DOHH2 (cell line): Measurements from ENCODE around the gene SIK3.

Experiments used
- H3F3A ChIP-seq: fragments of 200-600 bp; sonication (generic), shearing (Covaris generic); 2 replicates; pipeline ENCODE4 v1.6.0; 2016; ENCODE audit warnings: antibody characterized with exemption, mild to moderate bottlenecking; ENCODE audit not compliant: control insufficient read depth, insufficient read depth
- H3K27ac ChIP-seq: fragments of 200-600 bp; sonication (generic); 2 replicates; pipeline ENCODE4 v1.5.1; 2014; ENCODE audit warnings: low read depth, mild to moderate bottlenecking, low read length, moderate library complexity
- H3K27me3 ChIP-seq: fragments of 200-600 bp; sonication (generic); 2 replicates; pipeline ENCODE4 v1.6.1; 2014; ENCODE audit warnings: mild to moderate bottlenecking, low read length, mixed read lengths; ENCODE audit not compliant: control insufficient read depth
- H3K36me3 ChIP-seq: fragments of 200-600 bp; sonication (generic); 2 replicates; pipeline ENCODE4 v1.6.1; 2014; ENCODE audit warnings: mild to moderate bottlenecking, low read length, moderate library complexity, mixed read lengths; ENCODE audit not compliant: control insufficient read depth
- H3K4me1 ChIP-seq: fragments of 200-600 bp; sonication (generic); 2 replicates; pipeline ENCODE4 v1.6.1; 2014; ENCODE audit warnings: mild to moderate bottlenecking, low read length, mixed read lengths; ENCODE audit not compliant: control insufficient read depth
- H3K4me2 ChIP-seq: fragments of 200-600 bp; sonication (generic); 2 replicates; pipeline ENCODE4 v1.6.0; 2014; ENCODE audit warnings: mild to moderate bottlenecking, low read length, moderate library complexity
- H3K4me3 ChIP-seq: fragments of 200-600 bp; sonication (generic); 2 replicates; pipeline ENCODE4 v1.5.1; 2014; ENCODE audit warnings: mild to moderate bottlenecking, low read length, mixed read lengths
- H3K79me2 ChIP-seq: fragments of 200-600 bp; sonication (generic); 2 replicates; pipeline ENCODE4 v1.6.1; 2014; ENCODE audit warnings: mild to moderate bottlenecking, low read length, mixed read lengths; ENCODE audit not compliant: control insufficient read depth
- H3K9me2 ChIP-seq: fragments of 200-600 bp; sonication (generic); replicated peaks from 2 replicates; pipeline ENCODE4 v1.6.1; 2014; ENCODE audit warnings: mild to moderate bottlenecking, low read length, mixed read lengths; ENCODE audit not compliant: control insufficient read depth
- H3K9me3 ChIP-seq: fragments of 200-600 bp; sonication (generic); 2 replicates; pipeline ENCODE4 v1.6.1; 2014; ENCODE audit warnings: antibody characterized with exemption, low read length, mixed read lengths; ENCODE audit not compliant: control insufficient read depth, insufficient read depth
- H4K20me1 ChIP-seq: fragments of 200-600 bp; sonication (generic); 2 replicates; pipeline ENCODE4 v1.6.0; 2014; ENCODE audit warnings: low read depth, mild to moderate bottlenecking, antibody characterized with exemption, low read length, moderate library complexity; ENCODE audit not compliant: control insufficient read depth, insufficient read depth
- EZH2phosphoT487 ChIP-seq: fragments of 200-600 bp; sonication (generic); IDR thresholded peaks from 2 replicates; pipeline ENCODE4 v1.6.1; 2017; ENCODE audit warnings: borderline replicate concordance, mild to moderate bottlenecking, antibody characterized with exemption, low read length, moderate library complexity, mixed read lengths
- TF ChIP-seq, protein P1 (sequence below): fragments of 200-600 bp; sonication (generic); IDR thresholded peaks from one replicate; pipeline ENCODE4 v1.5.1; 2014; ENCODE audit warnings: antibody characterized with exemption, mild to moderate bottlenecking, low read depth, low read length; ENCODE audit not compliant: poor library complexity, severe bottlenecking

The SIK3 gene

DNA sequence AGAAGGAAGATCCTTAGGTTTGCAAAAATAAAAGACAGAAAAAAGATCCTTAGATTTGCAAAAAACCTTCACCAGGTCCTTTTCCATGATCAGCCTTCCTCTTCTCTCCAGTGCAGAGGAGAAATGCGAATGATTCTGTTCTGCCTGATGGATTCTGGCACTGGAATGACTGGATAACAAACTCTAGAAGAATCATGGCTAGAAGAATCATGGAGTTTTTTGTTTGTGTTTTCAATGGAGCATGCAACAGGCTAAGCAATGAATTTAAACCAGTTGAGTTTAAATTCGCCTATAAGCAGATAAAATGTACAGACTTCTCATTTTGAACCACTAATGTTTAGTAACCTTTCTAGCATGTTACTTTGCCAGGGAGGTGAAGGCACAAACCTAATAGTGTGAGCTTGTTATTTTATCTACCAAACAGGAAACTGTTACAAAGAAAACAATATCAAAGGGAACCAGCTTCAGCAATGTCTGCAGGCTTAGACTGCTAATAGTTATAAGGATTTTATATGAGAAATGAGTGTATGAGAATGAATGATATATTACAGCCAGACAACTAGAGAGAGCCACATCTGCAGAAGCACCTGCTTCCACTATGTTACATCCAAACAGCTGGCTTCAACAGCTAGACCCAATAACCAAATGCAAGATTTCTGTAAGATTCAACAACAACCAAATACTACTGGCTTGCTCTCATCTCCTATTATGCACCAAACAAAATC lies 196.1 kb downstream of the SIK3 start:
- Histone ChIP-seq H4K20me1 (no peaks in the 10 kb centered on the region), H3K36me3 (peaks cover 16% of the 10 kb centered on the region), H3K9me2 (no peaks in the 10 kb centered on the region), H3F3A (no peaks in the 10 kb centered on the region), H3K4me1 (no peaks in the 10 kb centered on the region), H3K27ac (no peak overlapping the region), H3K79me2 (no peaks in the 10 kb centered on the region), H3K4me3 (no peak overlapping the region), H3K27me3 (no peaks in the 10 kb centered on the region), H3K4me2 (no peak overlapping the region), H3K9me3 (no peaks in the 10 kb centered on the region; the same call in 1 of the 2 replicates)
- no peak for TF ChIP-seq EZH2phosphoT487
- TF ChIP-seq, protein P1, sequence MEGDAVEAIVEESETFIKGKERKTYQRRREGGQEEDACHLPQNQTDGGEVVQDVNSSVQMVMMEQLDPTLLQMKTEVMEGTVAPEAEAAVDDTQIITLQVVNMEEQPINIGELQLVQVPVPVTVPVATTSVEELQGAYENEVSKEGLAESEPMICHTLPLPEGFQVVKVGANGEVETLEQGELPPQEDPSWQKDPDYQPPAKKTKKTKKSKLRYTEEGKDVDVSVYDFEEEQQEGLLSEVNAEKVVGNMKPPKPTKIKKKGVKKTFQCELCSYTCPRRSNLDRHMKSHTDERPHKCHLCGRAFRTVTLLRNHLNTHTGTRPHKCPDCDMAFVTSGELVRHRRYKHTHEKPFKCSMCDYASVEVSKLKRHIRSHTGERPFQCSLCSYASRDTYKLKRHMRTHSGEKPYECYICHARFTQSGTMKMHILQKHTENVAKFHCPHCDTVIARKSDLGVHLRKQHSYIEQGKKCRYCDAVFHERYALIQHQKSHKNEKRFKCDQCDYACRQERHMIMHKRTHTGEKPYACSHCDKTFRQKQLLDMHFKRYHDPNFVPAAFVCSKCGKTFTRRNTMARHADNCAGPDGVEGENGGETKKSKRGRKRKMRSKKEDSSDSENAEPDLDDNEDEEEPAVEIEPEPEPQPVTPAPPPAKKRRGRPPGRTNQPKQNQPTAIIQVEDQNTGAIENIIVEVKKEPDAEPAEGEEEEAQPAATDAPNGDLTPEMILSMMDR, result no peak

DNA sequence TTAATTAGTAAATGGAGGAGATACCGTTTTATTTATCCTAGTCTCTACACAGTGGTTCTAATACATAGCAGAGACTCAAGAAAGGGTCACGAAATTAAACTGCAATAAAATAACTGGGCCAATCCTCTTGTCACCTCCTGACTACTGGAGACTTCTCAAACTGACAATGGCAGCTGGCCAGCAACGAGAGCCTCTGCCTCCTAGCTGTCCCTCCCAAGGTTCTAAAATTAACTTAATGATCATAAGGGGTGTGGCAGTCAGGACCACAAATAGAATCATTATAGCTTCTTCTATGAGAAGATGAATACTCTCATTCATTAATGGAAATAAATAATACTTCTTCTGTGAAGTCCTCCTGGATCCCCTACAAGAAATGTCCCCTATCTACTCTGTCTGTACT lies 197.0 kb downstream of the SIK3 start:
- H3K79me2 ChIP-seq, result no peaks in the 10 kb centered on the region

DNA sequence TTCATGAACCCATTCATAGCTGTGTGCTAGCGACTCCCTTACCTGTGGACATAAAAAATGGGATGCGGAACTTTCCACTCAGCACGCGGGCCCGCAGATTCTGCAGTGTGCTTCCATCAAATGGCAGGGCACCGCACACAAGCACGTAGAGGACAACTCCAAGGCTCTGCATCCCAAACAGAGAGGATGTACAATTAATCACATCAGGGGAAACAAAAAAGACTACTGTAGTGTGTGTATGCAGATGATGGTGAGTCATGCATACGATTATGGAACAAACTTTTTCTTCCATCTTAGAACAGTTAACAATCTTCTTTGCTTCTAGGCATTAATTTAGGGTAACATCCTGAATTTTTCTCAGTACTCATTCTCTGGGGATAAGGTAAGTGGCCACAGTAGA lies 202.0 kb downstream of the SIK3 start:
- Histone ChIP-seq H3K79me2 (no peaks in the 10 kb centered on the region), H3K4me1 (no peaks in the 10 kb centered on the region), H3K9me2 (no peaks in the 10 kb centered on the region), H3F3A (no peaks in the 10 kb centered on the region), H4K20me1 (no peaks in the 10 kb centered on the region), H3K4me2 (no peak overlapping the region), H3K4me3 (no peak overlapping the region), H3K27ac (no peak overlapping the region), H3K27me3 (no peaks in the 10 kb centered on the region), H3K36me3 (peaks cover 32% of the 10 kb centered on the region), H3K9me3 (no peaks in the 10 kb centered on the region; the same call in 1 of the 2 replicates)
- TF ChIP-seq, protein P1, result no peak
- TF ChIP-seq EZH2phosphoT487, result no peak

More for the DNA sequence above, 197.0 kb downstream of the SIK3 start:
- Histone ChIP-seq H3K9me2 (no peaks in the 10 kb centered on the region), H3F3A (no peaks in the 10 kb centered on the region), H4K20me1 (no peaks in the 10 kb centered on the region), H3K9me3 (no peaks in the 10 kb centered on the region; the same call in 1 of the 2 replicates), H3K4me1 (no peaks in the 10 kb centered on the region), H3K4me2 (no peak overlapping the region), H3K36me3 (peaks cover 22% of the 10 kb centered on the region), H3K4me3 (no peak overlapping the region), H3K27ac (no peak overlapping the region), H3K27me3 (no peaks in the 10 kb centered on the region)
- TF ChIP-seq EZH2phosphoT487, result no peak
- TF ChIP-seq, protein P1, result no peak
